ENCODE data around the gene PDZD2. TPM values are rescaled to one million over a fixed set of nuclear protein-coding genes. Genes with fewer than 3 reads are reported as not detected.
A peak's percentile ranks its signal among the peaks of the same experiment; 100 is the strongest.
"Not testable (repeated sequence)": the region's sequence is repeated elsewhere in the genome, so short reads cannot be mapped to it uniquely, and the experiment has no call there.

The PDZD2 gene
- total RNA-seq, 2 experiments from 2014 or later, result 0.05 to 0.25 TPM

DNA sequence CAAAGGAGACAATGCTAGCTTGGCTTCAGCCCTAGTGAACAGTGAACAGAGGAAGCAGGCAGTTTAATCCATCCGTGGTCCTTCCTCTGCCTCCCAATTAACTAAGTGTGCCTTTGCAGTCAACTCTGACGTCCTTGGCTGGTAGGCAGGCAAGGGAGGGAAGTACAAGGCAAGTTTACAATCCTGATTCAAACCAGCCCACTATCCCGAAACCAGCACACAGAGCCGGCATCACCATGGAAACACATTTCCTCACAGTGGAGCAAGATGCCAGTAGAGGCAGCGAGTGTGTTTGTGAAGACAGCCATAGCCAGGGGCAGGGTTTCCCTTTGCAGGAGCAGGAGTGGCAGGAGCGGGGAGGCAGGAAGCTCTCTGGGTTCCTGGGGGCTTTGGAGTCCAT, 461.3 kb downstream of the PDZD2 start:
- peaks cover 10% of the 10 kb centered on the region for H3K36me3 Mint-ChIP-seq (ENCODE audit: low read depth)
- H3K27ac Mint-ChIP-seq, result no peak overlapping the region
- no peaks in the 10 kb centered on the region for H3K4me1 Mint-ChIP-seq (ENCODE audit: low read depth)
- CTCF ChIA-PET, result no interaction called here
- no peak for DNase-seq
- H3K9me3 Mint-ChIP-seq, result no peaks in the 10 kb centered on the region
- H3K27me3 Mint-ChIP-seq (ENCODE audit: low read depth), result no peaks in the 10 kb centered on the region
- H3K4me3 Mint-ChIP-seq, result no peak overlapping the region
- intact Hi-C loops (cut with micrococcal nuclease), result no loop called here

GRCh38 chr5:32100691-32101302, 461.9 kb downstream of the PDZD2 start:
- CTCF ChIA-PET, result no interaction called here
- no peak overlapping the region for H3K27ac Mint-ChIP-seq
- intact Hi-C loops (cut with micrococcal nuclease), result no loop called here
- no peaks in the 10 kb centered on the region for H3K9me3 Mint-ChIP-seq
- no peaks in the 10 kb centered on the region for H3K4me1 Mint-ChIP-seq (ENCODE audit: low read depth)
- DNase-seq, result no peak
- no peaks in the 10 kb centered on the region for H3K27me3 Mint-ChIP-seq (ENCODE audit: low read depth)
- H3K36me3 Mint-ChIP-seq (ENCODE audit: low read depth), result peaks cover 11% of the 10 kb centered on the region
- H3K4me3 Mint-ChIP-seq, result no peak overlapping the region

- intact Hi-C loops (cut with micrococcal nuclease), result no loop called here
- peaks cover 11% of the 10 kb centered on the region for H3K36me3 Mint-ChIP-seq (ENCODE audit: low read depth)
- H3K9me3 Mint-ChIP-seq, result no peaks in the 10 kb centered on the region
- H3K27me3 Mint-ChIP-seq (ENCODE audit: low read depth), result no peaks in the 10 kb centered on the region
- CTCF ChIA-PET, result interaction anchor here (0.7 kb wide), 1 partner anchor 9 kb away, joined by 3 read pairs; no protein-coding TSS in a partner anchor
- H3K4me1 Mint-ChIP-seq (ENCODE audit: low read depth), result no peaks in the 10 kb centered on the region
- peak overlapping the region; percentile 17 for H3K27ac Mint-ChIP-seq
- H3K4me3 Mint-ChIP-seq, result no peak overlapping the region
- DNase-seq, result no peak
These were observed 463.5 kb downstream of the PDZD2 start for GRCh38 chr5:32102254-32102986.

DNA sequence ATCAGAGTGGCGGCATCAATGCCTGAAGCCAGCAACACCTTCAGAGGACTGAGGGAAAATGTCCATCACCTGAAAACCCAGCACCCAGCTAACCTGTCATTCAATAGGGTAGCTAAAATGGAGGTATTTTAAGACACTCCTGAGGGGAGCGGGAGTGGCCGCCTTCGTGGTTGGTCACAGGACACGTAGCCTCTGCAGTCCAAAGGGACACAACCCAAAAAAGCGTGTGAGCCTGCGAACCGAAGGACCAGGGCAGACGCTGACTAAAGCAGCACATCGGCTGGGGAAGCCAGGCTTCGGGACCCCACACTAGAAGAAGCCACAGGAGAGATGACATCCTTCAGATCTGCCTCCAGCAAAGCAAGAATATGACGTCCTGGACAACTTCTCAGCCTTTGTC, 464.6 kb downstream of the PDZD2 start:
- H3K27ac Mint-ChIP-seq, result no peak overlapping the region
- H3K4me1 Mint-ChIP-seq (ENCODE audit: low read depth), result no peaks in the 10 kb centered on the region
- CTCF ChIA-PET, result no interaction called here
- no peak for DNase-seq
- no peak overlapping the region for H3K4me3 Mint-ChIP-seq
- peaks cover 11% of the 10 kb centered on the region for H3K36me3 Mint-ChIP-seq (ENCODE audit: low read depth)
- H3K27me3 Mint-ChIP-seq (ENCODE audit: low read depth), result no peaks in the 10 kb centered on the region
- H3K9me3 Mint-ChIP-seq, result no peaks in the 10 kb centered on the region
- intact Hi-C loops (cut with micrococcal nuclease), result no loop called here

GRCh38 chr5:32107291-32107690, 468.4 kb downstream of the PDZD2 start:
- Mint-ChIP-seq H3K36me3 (ENCODE audit: low read depth) (peaks cover 19% of the 10 kb centered on the region), H3K27me3 (ENCODE audit: low read depth) (no peaks in the 10 kb centered on the region), H3K4me3 (no peak overlapping the region), H3K27ac (no peak overlapping the region), H3K9me3 (no peaks in the 10 kb centered on the region), H3K4me1 (ENCODE audit: low read depth) (no peaks in the 10 kb centered on the region)
- DNase-seq, result no peak
- intact Hi-C loops (cut with micrococcal nuclease), result no loop called here
- CTCF ChIA-PET, result interaction anchor here (0.6 to 0.8 kb wide), 2 partner anchors 11 to 43 kb away, joined by 4 to 5 read pairs; no protein-coding TSS in a partner anchor

DNA sequence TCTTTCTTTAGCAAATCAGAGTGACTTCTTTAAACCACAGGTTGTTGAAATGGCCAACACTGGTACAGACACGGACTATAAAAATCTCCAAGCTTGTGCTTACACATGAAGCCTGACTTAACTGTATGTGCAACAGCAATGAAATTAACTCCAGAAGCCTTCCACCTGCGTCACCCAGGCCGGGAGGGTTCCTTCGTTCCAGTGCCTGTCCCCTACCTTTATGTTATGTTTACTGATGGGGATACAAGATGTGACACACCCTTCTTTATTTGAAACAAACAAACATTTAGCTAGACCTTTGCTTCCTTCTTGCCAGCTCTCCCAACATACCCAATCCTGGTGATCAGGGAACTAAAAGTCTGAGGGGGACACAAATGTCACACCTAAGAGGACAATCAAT, 469.2 kb downstream of the PDZD2 start:
- CTCF ChIA-PET, result interaction anchor here (0.8 kb wide), 1 partner anchor 15 kb away, joined by 3 read pairs; no protein-coding TSS in a partner anchor
- H3K9me3 Mint-ChIP-seq, result no peaks in the 10 kb centered on the region
- intact Hi-C loops (cut with micrococcal nuclease), result no loop called here
- H3K27me3 Mint-ChIP-seq (ENCODE audit: low read depth), result no peaks in the 10 kb centered on the region
- no peak overlapping the region for H3K4me3 Mint-ChIP-seq
- no peaks in the 10 kb centered on the region for H3K4me1 Mint-ChIP-seq (ENCODE audit: low read depth)
- no peak overlapping the region for H3K27ac Mint-ChIP-seq
- DNase-seq, result no peak
- peaks cover 21% of the 10 kb centered on the region for H3K36me3 Mint-ChIP-seq (ENCODE audit: low read depth)

DNA sequence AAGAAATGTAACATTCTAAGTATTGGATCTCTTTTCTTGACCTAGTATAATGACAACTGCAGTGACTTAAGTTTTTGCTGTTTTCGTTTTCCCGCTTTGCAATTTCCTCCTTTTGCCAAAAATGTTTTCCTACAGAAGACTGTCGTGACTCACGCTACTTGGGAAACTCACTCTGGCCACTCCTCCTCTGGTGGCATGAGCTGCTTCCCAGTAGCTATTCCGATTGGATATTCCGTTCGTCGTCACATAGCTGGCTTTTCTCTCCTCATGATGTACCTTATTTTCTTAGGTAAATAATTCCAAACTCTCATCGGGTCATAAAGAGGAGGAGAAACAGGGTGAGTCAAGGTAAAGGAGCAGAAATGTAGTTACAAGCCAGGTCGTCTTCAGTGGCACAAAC, 470.3 kb downstream of the PDZD2 start:
- DNase-seq, result no peak
- no peaks in the 10 kb centered on the region for H3K27me3 Mint-ChIP-seq (ENCODE audit: low read depth)
- intact Hi-C loops (cut with micrococcal nuclease), result no loop called here
- H3K4me3 Mint-ChIP-seq, result no peak overlapping the region
- H3K4me1 Mint-ChIP-seq (ENCODE audit: low read depth), result no peaks in the 10 kb centered on the region
- H3K27ac Mint-ChIP-seq, result no peak overlapping the region
- H3K9me3 Mint-ChIP-seq, result no peaks in the 10 kb centered on the region
- CTCF ChIA-PET, result interaction anchor here (1.2 kb wide), 1 partner anchor 11 kb away, joined by 3 read pairs; no protein-coding TSS in a partner anchor
- H3K36me3 Mint-ChIP-seq (ENCODE audit: low read depth), result peaks cover 16% of the 10 kb centered on the region

DNA sequence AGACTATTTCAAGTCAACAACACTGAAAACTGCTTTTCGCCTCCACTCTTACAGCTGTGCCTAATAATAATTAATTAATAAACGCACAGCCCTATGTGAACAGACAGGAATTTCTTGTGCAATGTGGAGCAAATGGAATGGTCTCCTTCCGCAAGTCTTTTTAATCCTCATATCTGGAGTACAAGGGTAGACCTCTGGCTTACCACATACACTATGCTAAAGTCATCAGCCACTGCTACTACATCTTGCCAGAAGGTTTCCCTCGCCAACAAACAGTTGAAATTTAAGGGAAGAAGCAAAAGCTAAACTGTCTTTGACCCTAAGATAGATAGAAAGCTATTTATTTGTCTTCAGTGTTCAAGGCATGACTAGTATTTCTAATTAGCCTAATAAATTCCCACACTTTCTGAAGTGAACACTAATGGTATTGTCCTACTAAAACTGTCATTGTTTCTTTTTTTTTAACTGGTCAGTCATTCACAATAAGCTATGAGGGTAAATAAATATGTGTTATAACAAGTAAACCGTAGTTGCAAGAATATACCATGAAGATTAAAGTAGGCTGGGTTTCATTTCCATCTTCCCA, 471.3 kb downstream of the PDZD2 start:
- intact Hi-C loops (cut with micrococcal nuclease), result no loop called here

GRCh38 chr5:32115985-32116384, 477.1 kb downstream of the PDZD2 start:
- Mint-ChIP-seq H3K27me3 (ENCODE audit: low read depth) (no peaks in the 10 kb centered on the region), H3K9me3 (no peaks in the 10 kb centered on the region), H3K4me1 (ENCODE audit: low read depth) (peaks cover 34% of the 10 kb centered on the region), H3K4me3 (no peak overlapping the region), H3K27ac (peak overlapping the region; percentile 56), H3K36me3 (ENCODE audit: low read depth) (peaks cover 20% of the 10 kb centered on the region)
- intact Hi-C loops (cut with micrococcal nuclease), result loop anchor here (5.0 kb wide), 1 partner anchor 96 kb away; no protein-coding TSS in a partner anchor
- DNase-seq, result no peak
- CTCF ChIA-PET, result interaction anchor here (0.7 to 1.0 kb wide), 2 partner anchors 12 to 55 kb away, joined by 4 to 5 read pairs; no protein-coding TSS in a partner anchor

More for the DNA sequence above, 471.3 kb downstream of the PDZD2 start:
- H3K4me1 Mint-ChIP-seq (ENCODE audit: low read depth), result peaks cover 2% of the 10 kb centered on the region
- no peaks in the 10 kb centered on the region for H3K9me3 Mint-ChIP-seq
- peaks cover 16% of the 10 kb centered on the region for H3K36me3 Mint-ChIP-seq (ENCODE audit: low read depth)
- no peaks in the 10 kb centered on the region for H3K27me3 Mint-ChIP-seq (ENCODE audit: low read depth)
- DNase-seq, result no peak
- CTCF ChIA-PET, result no interaction called here
- no peak overlapping the region for H3K27ac Mint-ChIP-seq
- H3K4me3 Mint-ChIP-seq, result no peak overlapping the region

DNA sequence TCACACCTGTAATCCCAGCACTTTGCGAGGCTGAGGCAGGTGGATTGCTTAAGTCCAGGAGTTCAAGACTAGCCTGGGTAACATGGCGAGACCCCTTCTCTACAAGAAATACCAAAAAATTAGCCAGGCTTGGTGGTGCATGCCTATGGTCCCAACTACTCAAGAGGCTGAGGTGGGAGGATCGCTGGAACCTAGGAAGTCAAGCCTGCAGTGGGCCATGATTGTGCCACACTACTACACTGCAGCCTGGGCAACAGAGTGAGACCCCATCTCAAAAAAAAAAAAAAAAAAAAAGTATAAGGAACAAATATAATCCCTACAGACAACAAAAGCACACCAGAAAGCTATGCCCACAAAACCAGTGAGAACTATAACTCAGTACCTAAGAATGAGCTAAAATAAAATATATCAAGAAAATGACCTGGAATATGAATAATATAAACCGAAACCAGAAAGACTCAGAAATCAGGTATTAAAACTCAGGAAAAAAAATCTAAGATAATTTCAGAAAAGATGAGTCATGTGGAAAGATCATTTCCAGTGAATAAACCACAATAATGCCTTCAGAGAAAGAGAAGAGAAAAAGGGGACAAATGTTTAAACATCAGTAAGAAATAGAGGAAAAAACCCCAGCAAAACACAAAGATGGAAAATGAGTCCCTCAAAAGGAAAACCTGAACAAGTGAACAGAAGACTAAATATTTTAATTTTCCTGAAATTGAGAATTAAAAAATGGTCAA, 477.8 kb downstream of the PDZD2 start:
- Mint-ChIP-seq H3K27ac (peak overlapping the region; percentile 43), H3K36me3 (ENCODE audit: low read depth) (peaks cover 21% of the 10 kb centered on the region), H3K27me3 (ENCODE audit: low read depth) (no peaks in the 10 kb centered on the region), H3K4me1 (ENCODE audit: low read depth) (peaks cover 37% of the 10 kb centered on the region), H3K4me3 (no peak overlapping the region), H3K9me3 (no peaks in the 10 kb centered on the region)
- intact Hi-C loops (cut with micrococcal nuclease), result loop anchor here (5.0 kb wide), 1 partner anchor 96 kb away; no protein-coding TSS in a partner anchor
- DNase-seq, result no peak
- CTCF ChIA-PET, result interaction anchor here (0.7 to 1.0 kb wide), 3 partner anchors 54 to 480 kb away, joined by 4 to 9 read pairs (median 5); no protein-coding TSS in a partner anchor

- intact Hi-C loops (cut with micrococcal nuclease), result loop anchor here (5.0 kb wide), 1 partner anchor 93 kb away; no protein-coding TSS in a partner anchor
- Mint-ChIP-seq H3K4me1 (ENCODE audit: low read depth) (peaks cover 42% of the 10 kb centered on the region), H3K36me3 (ENCODE audit: low read depth) (peaks cover 21% of the 10 kb centered on the region)
- CTCF ChIA-PET; H3K27me3 Mint-ChIP-seq (ENCODE audit: low read depth); H3K4me3 Mint-ChIP-seq; H3K27ac Mint-ChIP-seq; H3K9me3 Mint-ChIP-seq; DNase-seq: not testable (repeated sequence)
These were observed 480.0 kb downstream of the PDZD2 start for GRCh38 chr5:32118922-32119321.
